GM12878 (cell line): ENCODE data around the gene KLB.

Experiments used
- CTCF ChIP-seq, 3 experiments: IDR thresholded peaks in 2 of 3; conservative IDR thresholded peaks in 1 of 3; 2 replicates each; pipeline ENCODE4 v1.5.1; 2011; ENCODE audit warnings: low read depth in 3 of 3, low read length in 3 of 3, mild to moderate bottlenecking in 3 of 3, control low read depth in 2 of 3, moderate library complexity in 2 of 3, inconsistent platforms in 1 of 3, mixed read lengths in 1 of 3; ENCODE audit not compliant: control insufficient read depth in 2 of 3, insufficient read depth in 1 of 3; ENCODE audit errors: extremely low read depth in 1 of 3
- EP300 ChIP-seq, 2 experiments: fragments of 150-350 bp in 1 of 2; IDR thresholded peaks; 2 replicates each; pipeline ENCODE4 v1.6.1; 2011 to 2012; ENCODE audit warnings: low read depth in 2 of 2, low read length in 2 of 2, borderline replicate concordance in 1 of 2, improper control_type of control experiment in 1 of 2, inconsistent platforms in 1 of 2; ENCODE audit not compliant: control insufficient read depth in 1 of 2
- HDAC2 ChIP-seq: fragments of 200-600 bp; sonication (generic); IDR thresholded peaks from 2 replicates; pipeline ENCODE4 v1.6.1; 2017
- POLR2AphosphoS5 ChIP-seq: IDR thresholded peaks from 2 replicates; pipeline ENCODE4 v1.6.1; 2011; ENCODE audit warnings: mild to moderate bottlenecking, low read length, inconsistent platforms
- RELA ChIP-seq: fragments of 450-650 bp; IDR thresholded peaks from 2 replicates; pipeline ENCODE4 v1.8.0; 2014; ENCODE audit warnings: borderline replicate concordance; ENCODE audit not compliant: partially characterized antibody
- ZBTB33 ChIP-seq: fragments of 450-650 bp; IDR thresholded peaks from 2 replicates; pipeline ENCODE4 v1.6.1; 2017; ENCODE audit warnings: mild to moderate bottlenecking
- ZNF24 ChIP-seq: fragments of 450-650 bp; IDR thresholded peaks from 2 replicates; pipeline ENCODE4 v1.6.1; 2017; ENCODE audit warnings: antibody characterized with exemption, mild to moderate bottlenecking
- ZNF687 ChIP-seq: fragments of 450-650 bp; IDR thresholded peaks from 2 replicates; pipeline ENCODE4 v1.6.1; 2017; ENCODE audit warnings: mild to moderate bottlenecking, moderate library complexity
- ZSCAN29 ChIP-seq: fragments of 450-650 bp; IDR thresholded peaks from 2 replicates; pipeline ENCODE4 v1.6.1; 2017; ENCODE audit warnings: mild to moderate bottlenecking, moderate library complexity
- TF ChIP-seq, protein P1 (sequence below): IDR thresholded peaks from 2 replicates; pipeline ENCODE4 v1.6.1; 2011; ENCODE audit warnings: low read depth, low read length, improper control_type of control experiment, borderline replicate concordance
- TF ChIP-seq, protein P2 (sequence below): IDR thresholded peaks from 2 replicates; pipeline ENCODE4 v1.6.1; 2011; ENCODE audit warnings: mild to moderate bottlenecking, low read depth, low read length, moderate library complexity; ENCODE audit not compliant: insufficient replicate concordance

GRCh38 chr4:39365360-39365759, 41.4 kb upstream of the KLB start:
- TF ChIP-seq POLR2AphosphoS5 (no peak), ZNF24 (no peak), ZNF687 (no peak), ZSCAN29 (no peak), HDAC2 (no peak), CTCF (IDR thresholded peaks at IDR 0.05 in 2 of 3, conservative IDR thresholded peaks at IDR 0.05 in 1 of 3; ENCODE audit: control insufficient read depth in 2 of 3, extremely low read depth in 1 of 3, insufficient read depth in 1 of 3, low read depth in 3 of 3, low read length in 3 of 3) (no peak), EP300 (IDR thresholded peaks at IDR 0.05; ENCODE audit: borderline replicate concordance in 1 of 2, control insufficient read depth in 1 of 2, low read depth in 2 of 2, low read length in 2 of 2) (no peak), RELA (no peak), ZBTB33 (no peak)
- TF ChIP-seq, protein P1, sequence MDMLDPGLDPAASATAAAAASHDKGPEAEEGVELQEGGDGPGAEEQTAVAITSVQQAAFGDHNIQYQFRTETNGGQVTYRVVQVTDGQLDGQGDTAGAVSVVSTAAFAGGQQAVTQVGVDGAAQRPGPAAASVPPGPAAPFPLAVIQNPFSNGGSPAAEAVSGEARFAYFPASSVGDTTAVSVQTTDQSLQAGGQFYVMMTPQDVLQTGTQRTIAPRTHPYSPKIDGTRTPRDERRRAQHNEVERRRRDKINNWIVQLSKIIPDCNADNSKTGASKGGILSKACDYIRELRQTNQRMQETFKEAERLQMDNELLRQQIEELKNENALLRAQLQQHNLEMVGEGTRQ = no peak
- TF ChIP-seq, protein P2, sequence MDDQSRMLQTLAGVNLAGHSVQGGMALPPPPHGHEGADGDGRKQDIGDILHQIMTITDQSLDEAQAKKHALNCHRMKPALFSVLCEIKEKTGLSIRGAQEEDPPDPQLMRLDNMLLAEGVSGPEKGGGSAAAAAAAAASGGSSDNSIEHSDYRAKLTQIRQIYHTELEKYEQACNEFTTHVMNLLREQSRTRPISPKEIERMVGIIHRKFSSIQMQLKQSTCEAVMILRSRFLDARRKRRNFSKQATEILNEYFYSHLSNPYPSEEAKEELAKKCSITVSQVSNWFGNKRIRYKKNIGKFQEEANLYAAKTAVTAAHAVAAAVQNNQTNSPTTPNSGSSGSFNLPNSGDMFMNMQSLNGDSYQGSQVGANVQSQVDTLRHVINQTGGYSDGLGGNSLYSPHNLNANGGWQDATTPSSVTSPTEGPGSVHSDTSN = no peak
